SH-SY5Y (cell line): ENCODE measurements around the gene SEMA4D.

Source experiments
- GATA2 ChIP-seq: IDR thresholded peaks from 2 replicates; pipeline ENCODE4 v1.6.1; 2011; ENCODE audit warnings: mild to moderate bottlenecking, low read depth, low read length
- GATA3 ChIP-seq: IDR thresholded peaks from 2 replicates; pipeline ENCODE4 v1.6.1; 2011; ENCODE audit warnings: low read depth, mild to moderate bottlenecking, low read length, moderate library complexity

DNA sequence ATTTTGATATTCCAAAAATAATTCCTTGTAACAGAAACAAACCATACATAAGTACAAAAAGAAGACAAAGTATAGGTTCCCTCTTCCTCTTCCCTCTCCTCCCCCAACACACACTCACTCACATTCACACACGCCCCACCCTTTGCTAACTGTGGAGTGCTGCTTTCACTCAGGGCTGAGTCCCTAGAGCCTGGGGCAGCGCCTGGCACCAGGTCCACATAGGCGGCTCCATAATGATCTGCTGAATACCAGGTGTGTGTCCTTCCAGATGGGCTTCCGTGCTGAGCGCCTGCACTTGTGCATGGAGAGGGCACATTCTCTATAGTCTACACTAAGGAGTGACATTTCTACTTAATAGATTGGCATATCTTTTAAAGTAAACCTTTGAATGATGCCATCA, 3.7 kb downstream of the SEMA4D start:
- no peak for TF ChIP-seq GATA2
- no peak for TF ChIP-seq GATA3
